ENCODE results near the gene ZNF618. TPM values are rescaled to one million over a fixed set of nuclear protein-coding genes. Genes with fewer than 3 reads are reported as not detected.

The ZNF618 gene
- polyA plus RNA-seq, 6 donors from 2014 or later, result 1.00 to 3.2 (median 2.2) TPM

- peaks cover 15 to 30% (median 25%) of the 10 kb centered on the region in 3 donors for H3K4me1 Mint-ChIP-seq
- ATAC-seq (ENCODE audit: low read depth in 2 of 2), result no peak
- DNase-seq, result no peak
- H3K36me3 Mint-ChIP-seq, result peaks cover 11 to 29% of the 10 kb centered on the region in 2 donors
- no peaks in the 10 kb centered on the region for H3K27me3 Mint-ChIP-seq
- no peak overlapping the region for H3K4me3 Mint-ChIP-seq
- peak overlapping the region in 3 of 6 donors; percentile 14 to 72 (median 26) for H3K27ac Mint-ChIP-seq
- H3K9me3 Mint-ChIP-seq, result peaks cover 3 to 21% (median 15%) of the 10 kb centered on the region in 7 donors
These were observed 25.1 kb downstream of the ZNF618 start for GRCh38 chr9:113901221-113901688.

GRCh38 chr9:113903514-113904077 lies 27.5 kb downstream of the ZNF618 start:
- Mint-ChIP-seq H3K4me1 (peaks cover 3 to 11% (median 10%) of the 10 kb centered on the region in 3 donors), H3K9me3 (peaks cover 3 to 21% (median 15%) of the 10 kb centered on the region in 7 donors), H3K4me3 (no peak overlapping the region), H3K27me3 (no peaks in the 10 kb centered on the region), H3K36me3 (peaks cover 11 to 29% of the 10 kb centered on the region in 2 donors), H3K27ac (no peak overlapping the region)
- DNase-seq (no peak), ATAC-seq (ENCODE audit: low read depth in 2 of 2) (no peak)

GRCh38 chr9:113906411-113907110 lies 30.5 kb downstream of the ZNF618 start:
- Mint-ChIP-seq H3K36me3 (peaks cover 11 to 20% of the 10 kb centered on the region in 2 donors), H3K9me3 (peaks cover 3 to 21% (median 15%) of the 10 kb centered on the region in 7 donors), H3K4me1 (peaks cover 3 to 7% (median 6%) of the 10 kb centered on the region in 3 donors), H3K4me3 (no peak overlapping the region), H3K27me3 (no peaks in the 10 kb centered on the region), H3K27ac (peak overlapping the region in 1 of 6 donors; percentile 92)
- ATAC-seq (ENCODE audit: low read depth in 2 of 2) (no peak), DNase-seq (no peak)

- no peak overlapping the region for H3K4me3 Mint-ChIP-seq
- ATAC-seq (ENCODE audit: low read depth in 2 of 2), result no peak
- DNase-seq, result no peak
- H3K36me3 Mint-ChIP-seq, result peaks cover 11 to 19% of the 10 kb centered on the region in 2 donors
- H3K4me1 Mint-ChIP-seq, result peaks cover 3 to 7% (median 5%) of the 10 kb centered on the region in 3 donors
- no peaks in the 10 kb centered on the region for H3K27me3 Mint-ChIP-seq
- peaks cover 3 to 21% (median 15%) of the 10 kb centered on the region in 7 donors for H3K9me3 Mint-ChIP-seq
- peak overlapping the region in 1 of 6 donors; percentile 92 for H3K27ac Mint-ChIP-seq
These were observed 31.2 kb downstream of the ZNF618 start for GRCh38 chr9:113907282-113907681.

- Mint-ChIP-seq H3K4me3 (no peak overlapping the region), H3K4me1 (peaks cover 3 to 7% (median 5%) of the 10 kb centered on the region in 3 donors), H3K27me3 (no peaks in the 10 kb centered on the region), H3K27ac (no peak overlapping the region), H3K36me3 (peaks cover 3 to 6% of the 10 kb centered on the region in 2 donors), H3K9me3 (peaks cover 0 to 4% (median 1%) of the 10 kb centered on the region in 7 donors)
- DNase-seq, result no peak
- no peak for ATAC-seq (ENCODE audit: low read depth in 2 of 2)
These were observed 33.3 kb downstream of the ZNF618 start for GRCh38 chr9:113909421-113909820.

- Mint-ChIP-seq H3K9me3 (no peaks in the 10 kb centered on the region), H3K36me3 (no peaks in the 10 kb centered on the region), H3K27me3 (no peaks in the 10 kb centered on the region), H3K4me1 (peaks cover 3 to 7% (median 5%) of the 10 kb centered on the region in 3 donors), H3K27ac (peak overlapping the region in 1 of 6 donors; percentile 87), H3K4me3 (peak overlapping the region in 1 of 8 donors; percentile 56)
- ATAC-seq (ENCODE audit: low read depth in 2 of 2) (no peak), DNase-seq (no peak)
These were observed 34.0 kb downstream of the ZNF618 start for GRCh38 chr9:113910036-113910639.

GRCh38 chr9:113911850-113912557 lies 35.9 kb downstream of the ZNF618 start:
- no peaks in the 10 kb centered on the region for H3K27me3 Mint-ChIP-seq
- H3K27ac Mint-ChIP-seq, result peak overlapping the region in 2 of 6 donors; percentile 8 to 83
- H3K36me3 Mint-ChIP-seq, result no peaks in the 10 kb centered on the region
- H3K9me3 Mint-ChIP-seq, result no peaks in the 10 kb centered on the region
- no peak overlapping the region for H3K4me3 Mint-ChIP-seq
- ATAC-seq (ENCODE audit: low read depth in 2 of 2) (no peak), DNase-seq (no peak)
- H3K4me1 Mint-ChIP-seq, result peaks cover under 1 to 5% (median 4%) of the 10 kb centered on the region in 3 donors

GRCh38 chr9:113912816-113913215 lies 36.7 kb downstream of the ZNF618 start:
- Mint-ChIP-seq H3K9me3 (no peaks in the 10 kb centered on the region), H3K27ac (no peak overlapping the region), H3K4me1 (peaks cover 0 to 5% (median 4%) of the 10 kb centered on the region in 3 donors), H3K27me3 (no peaks in the 10 kb centered on the region), H3K4me3 (no peak overlapping the region), H3K36me3 (no peaks in the 10 kb centered on the region)
- ATAC-seq (ENCODE audit: low read depth in 2 of 2) (no peak), DNase-seq (no peak)

GRCh38 chr9:113913426-113914195 lies 37.5 kb downstream of the ZNF618 start:
- DNase-seq, result no peak
- no peaks in the 10 kb centered on the region for H3K36me3 Mint-ChIP-seq
- H3K4me1 Mint-ChIP-seq, result peaks cover 0 to 5% (median 4%) of the 10 kb centered on the region in 3 donors
- ATAC-seq (ENCODE audit: low read depth in 2 of 2), result no peak
- peak overlapping the region in 1 of 6 donors; percentile 73 for H3K27ac Mint-ChIP-seq
- no peak overlapping the region for H3K4me3 Mint-ChIP-seq
- H3K27me3 Mint-ChIP-seq, result no peaks in the 10 kb centered on the region
- H3K9me3 Mint-ChIP-seq, result no peaks in the 10 kb centered on the region

GRCh38 chr9:113914517-113914916 lies 38.4 kb downstream of the ZNF618 start:
- no peaks in the 10 kb centered on the region for H3K9me3 Mint-ChIP-seq
- no peaks in the 10 kb centered on the region for H3K36me3 Mint-ChIP-seq
- H3K27me3 Mint-ChIP-seq, result no peaks in the 10 kb centered on the region
- H3K27ac Mint-ChIP-seq, result no peak overlapping the region
- ATAC-seq (ENCODE audit: low read depth in 2 of 2) (no peak), DNase-seq (no peak)
- peaks cover 0 to 5% (median 0%) of the 10 kb centered on the region in 3 donors for H3K4me1 Mint-ChIP-seq
- no peak overlapping the region for H3K4me3 Mint-ChIP-seq

GRCh38 chr9:113915817-113916434 lies 39.8 kb downstream of the ZNF618 start:
- Mint-ChIP-seq H3K4me1 (peaks cover 0 to 11% (median 2%) of the 10 kb centered on the region in 3 donors), H3K27ac (no peak overlapping the region), H3K9me3 (no peaks in the 10 kb centered on the region), H3K36me3 (no peaks in the 10 kb centered on the region), H3K4me3 (no peak overlapping the region), H3K27me3 (no peaks in the 10 kb centered on the region)
- ATAC-seq (ENCODE audit: low read depth in 2 of 2), result no peak
- DNase-seq, result no peak

- Mint-ChIP-seq H3K27me3 (no peaks in the 10 kb centered on the region), H3K9me3 (peaks cover 0 to 2% (median under 1%) of the 10 kb centered on the region in 7 donors), H3K4me3 (no peak overlapping the region), H3K36me3 (no peaks in the 10 kb centered on the region), H3K4me1 (peaks cover 2 to 14% (median 2%) of the 10 kb centered on the region in 3 donors), H3K27ac (no peak overlapping the region)
- ATAC-seq (ENCODE audit: low read depth in 2 of 2) (no peak), DNase-seq (no peak)
These were observed 40.8 kb downstream of the ZNF618 start for GRCh38 chr9:113916931-113917330.

Data from naive B cell (primary cell).